Mammary epithelial cell (primary cell): ENCODE results near the gene RNF41.

Experiments used
- CTCF ChIP-seq, 2 donors: IDR thresholded peaks in 1 of 2; conservative IDR thresholded peaks in 1 of 2; 2 replicates each; pipeline ENCODE4 v1.5.1; 2011 to 2012; ENCODE audit warnings: inconsistent platforms in 2 of 2, low read length in 2 of 2, mild to moderate bottlenecking in 2 of 2, control low read depth in 1 of 2, low read depth in 1 of 2; ENCODE audit not compliant: insufficient read depth in 1 of 2; ENCODE audit errors: extremely low read depth in 1 of 2
- EZH2 ChIP-seq: IDR thresholded peaks from 2 replicates; pipeline ENCODE4 v1.6.1; 2012; ENCODE audit warnings: low read length, inconsistent platforms, borderline replicate concordance

- TF ChIP-seq CTCF (conservative IDR thresholded peaks at IDR 0.05 in 1 of 2, IDR thresholded peaks at IDR 0.05 in 1 of 2; ENCODE audit: extremely low read depth in 1 of 2, insufficient read depth in 1 of 2, low read depth in 1 of 2, low read length in 2 of 2) (no peak), EZH2 (no peak)
These were observed 48.9 kb downstream of the RNF41 start for GRCh38 chr12:56172839-56173238.
